MM.1S (cell line): ENCODE measurements around the gene CAMK4.

Experiments used
- CTCF ChIP-seq: fragments of 300-600 bp; sonication (generic); IDR thresholded peaks from 2 replicates; pipeline ENCODE4 v1.5.1; 2016; ENCODE audit warnings: antibody characterized with exemption, low read length, mixed read lengths
- EZH2phosphoT487 ChIP-seq: fragments of 300-600 bp; sonication (generic); IDR thresholded peaks from 2 replicates; pipeline ENCODE4 v1.6.1; 2018; ENCODE audit warnings: antibody characterized with exemption, low read length

GRCh38 chr5:111235635-111236034 lies 11.5 kb downstream of the CAMK4 start:
- no peak for TF ChIP-seq CTCF
- TF ChIP-seq EZH2phosphoT487 = no peak
